Spleen (tissue), 11 donors: ENCODE measurements around the gene SWI5. TPM values are rescaled to one million over a fixed set of nuclear protein-coding genes. Genes with fewer than 3 reads are reported as not detected.

Source experiments
- DNase-seq: peaks from one replicate; pipeline ENCODE4 v3.0.0-alpha.2; 2020
- H3K27ac ChIP-seq, 8 donors: fragments of 200-600 bp; sonication (generic) in 7 of 8; 1 replicate in 4 of 8; 2 replicates in 4 of 8; pipeline versions ENCODE4 v1.5.0 to v1.8.0; 2016 to 2021; ENCODE audit warnings: inconsistent platforms in 4 of 8, mild to moderate bottlenecking in 4 of 8, moderate library complexity in 1 of 8
- H3K27me3 ChIP-seq, 7 donors: fragments of 200-600 bp; sonication (generic) in 6 of 7; replicated peaks in 1 of 7; 1 replicate in 4 of 7; 2 replicates in 3 of 7; pipeline versions ENCODE4 v1.5.0 to v1.8.0; 2016 to 2021; ENCODE audit warnings: inconsistent platforms in 3 of 7, mild to moderate bottlenecking in 1 of 7
- H3K36me3 ChIP-seq, 6 donors: fragments of 200-600 bp; sonication (generic) in 5 of 6; 1 replicate in 4 of 6; 2 replicates in 2 of 6; pipeline versions ENCODE4 v1.5.0 to v1.8.0; 2016 to 2021; ENCODE audit warnings: inconsistent platforms in 2 of 6
- H3K4me1 ChIP-seq, 6 donors: fragments of 200-600 bp; sonication (generic) in 5 of 6; 1 replicate in 3 of 6; 2 replicates in 3 of 6; pipeline versions ENCODE4 v1.5.0 to v1.8.0; 2016 to 2021; ENCODE audit warnings: inconsistent platforms in 3 of 6
- H3K4me3 ChIP-seq, 8 donors: fragments of 200-600 bp; sonication (generic) in 7 of 8; 1 replicate in 4 of 8; 2 replicates in 4 of 8; pipeline versions ENCODE4 v1.5.0 to v1.8.0; 2016 to 2021; ENCODE audit warnings: inconsistent platforms in 4 of 8, mild to moderate bottlenecking in 4 of 8, moderate library complexity in 2 of 8
- H3K9me3 ChIP-seq, 8 donors: fragments of 200-600 bp; sonication (generic) in 7 of 8; 1 replicate in 4 of 8; 2 replicates in 4 of 8; pipeline versions ENCODE4 v1.5.0 to v1.8.0; 2016 to 2021; ENCODE audit warnings: inconsistent platforms in 4 of 8
- POLR2A ChIP-seq, 3 donors: fragments of 450-650 bp; IDR thresholded peaks; one replicate each; pipeline ENCODE4 v1.5.1; 2017; ENCODE audit warnings: antibody characterized with exemption in 3 of 3, mild to moderate bottlenecking in 1 of 3
- POLR2AphosphoS5 ChIP-seq, 3 donors: sonication (generic); formaldehyde crosslinking; IDR thresholded peaks; one replicate each; pipeline ENCODE4 v1.5.1; 2017; ENCODE audit warnings: antibody characterized with exemption in 3 of 3
- WGBS, 5 donors: extraction: QIAGEN DNeasy Blood & Tissue Kit in 3 of 5; methylation state at CpG; one replicate each; pipeline versions ENCODE4 v1.1.5 to v1.1.7; 2013 to 2018; 5-methylcytosine and 5-hydroxymethylcytosine counted together
- intact Hi-C: fragments of 100-400 bp; cut with DNase I; formaldehyde crosslinking; loops from one replicate; pipeline ENCODE4 v1.15.0; 2023; ENCODE audit warnings: low total_unique reads
- polyA plus RNA-seq, 3 donors: library from polyadenylated mRNA; stranded (reverse); fragments of 200-250 nt; gene quantifications; one replicate each; pipeline ENCODE4 v1.2.1, GENCODE V29; 2013
- total RNA-seq, 7 donors: library from RNA; depleted of rRNA in 3 of 7; stranded (reverse); fragments of >200 nt in 3 of 7; fragmentation: NEBNext Ultra II Directional in 4 of 7; extraction: Animal tissue kit (Norgen Biotek cat#: 25700) in 4 of 7; gene quantifications; one replicate each; pipeline versions ENCODE4 v1.1.0 to v1.2.1, GENCODE V29; 2016 to 2021
- TF ChIP-seq, protein P1 (sequence below), 11 experiments: fragments of 200-600 bp in 7 of 11; fragments of 450-650 bp in 4 of 11; sonication (generic) in 4 of 11; IDR thresholded peaks in 8 of 11; conservative IDR thresholded peaks in 3 of 11; 1 replicate in 7 of 11; 2 replicates in 4 of 11; pipeline versions ENCODE4 v1.4.0 to v1.8.0; 2016 to 2021; ENCODE audit warnings: antibody characterized with exemption in 11 of 11, inconsistent platforms in 4 of 11, mild to moderate bottlenecking in 1 of 11
- donor health status: healthy with polysubstance abuse.
- donor health status: DM: no; HTN: no; CAD: no; lungs with moderate emphysema.
- donor health status: DM: no; HTN: no; CAD: no.
- donor health status: Bipolar disorder and iron deficiency.
- donor health status: healthy.
- donor health status: DM: no; HTN: no; CAD: no.
- donor health status: DM: yes; HTN: yes; CAD: no.

The SWI5 gene
- total and polyA plus RNA-seq, 10 donors = 8.4 to 23.4 (median 15.3) TPM

DNA sequence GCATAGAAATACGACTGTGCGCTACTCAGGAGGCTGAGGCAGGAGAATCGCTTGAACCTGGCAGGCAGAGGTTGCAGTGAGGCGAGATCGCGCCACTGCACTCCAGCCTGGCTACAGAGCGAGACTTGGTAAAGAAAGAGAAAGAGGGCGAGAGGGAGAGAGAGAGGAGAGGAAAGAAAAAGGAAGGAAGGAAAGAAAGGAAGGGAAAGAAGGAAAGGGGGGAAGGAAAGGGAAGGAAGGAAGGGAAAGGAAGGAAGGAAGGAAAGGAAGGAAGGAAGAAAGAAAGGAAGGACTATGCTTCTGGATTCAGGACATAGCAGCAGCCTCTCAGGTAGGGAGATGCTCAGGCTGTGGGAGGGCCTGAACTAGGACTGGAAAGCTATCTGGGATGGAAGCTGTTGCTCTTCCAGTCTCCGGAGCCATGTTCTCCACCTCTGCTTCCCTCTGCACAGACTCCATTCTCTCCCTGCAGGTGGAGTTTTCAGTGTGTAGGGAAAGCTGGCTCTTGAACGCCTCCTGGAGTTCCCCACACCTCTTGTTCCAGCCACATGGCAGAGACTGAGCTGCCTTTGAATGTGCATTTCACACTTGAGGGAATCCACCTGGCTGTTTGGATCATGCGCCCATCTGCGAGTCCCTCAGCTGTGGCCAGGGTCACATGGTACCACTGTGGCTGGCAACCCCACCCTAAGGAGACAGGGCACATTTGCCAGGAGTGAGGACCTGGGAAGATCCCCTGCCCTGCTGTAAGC, 9.1 kb downstream of the SWI5 start:
- no peak overlapping the region for H3K27ac ChIP-seq
- no peak for DNase-seq
- intact Hi-C loops = no loop called here
- WGBS, 5 donors = 90 to 96% (median 93%) methylated on average over 10 to 12 of the region's 12 CpGs
- no peak overlapping the region for H3K4me3 ChIP-seq
- H3K4me1 ChIP-seq = peaks cover 0 to 6% (median 2%) of the 10 kb centered on the region in 6 donors
- no peaks in the 10 kb centered on the region for H3K27me3 ChIP-seq
- no peak for TF ChIP-seq POLR2AphosphoS5 (IDR thresholded peaks at IDR 0.05)
- TF ChIP-seq POLR2A (IDR thresholded peaks at IDR 0.05) = no peak
- TF ChIP-seq, protein P1, sequence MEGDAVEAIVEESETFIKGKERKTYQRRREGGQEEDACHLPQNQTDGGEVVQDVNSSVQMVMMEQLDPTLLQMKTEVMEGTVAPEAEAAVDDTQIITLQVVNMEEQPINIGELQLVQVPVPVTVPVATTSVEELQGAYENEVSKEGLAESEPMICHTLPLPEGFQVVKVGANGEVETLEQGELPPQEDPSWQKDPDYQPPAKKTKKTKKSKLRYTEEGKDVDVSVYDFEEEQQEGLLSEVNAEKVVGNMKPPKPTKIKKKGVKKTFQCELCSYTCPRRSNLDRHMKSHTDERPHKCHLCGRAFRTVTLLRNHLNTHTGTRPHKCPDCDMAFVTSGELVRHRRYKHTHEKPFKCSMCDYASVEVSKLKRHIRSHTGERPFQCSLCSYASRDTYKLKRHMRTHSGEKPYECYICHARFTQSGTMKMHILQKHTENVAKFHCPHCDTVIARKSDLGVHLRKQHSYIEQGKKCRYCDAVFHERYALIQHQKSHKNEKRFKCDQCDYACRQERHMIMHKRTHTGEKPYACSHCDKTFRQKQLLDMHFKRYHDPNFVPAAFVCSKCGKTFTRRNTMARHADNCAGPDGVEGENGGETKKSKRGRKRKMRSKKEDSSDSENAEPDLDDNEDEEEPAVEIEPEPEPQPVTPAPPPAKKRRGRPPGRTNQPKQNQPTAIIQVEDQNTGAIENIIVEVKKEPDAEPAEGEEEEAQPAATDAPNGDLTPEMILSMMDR (IDR thresholded peaks at IDR 0.05 in 8 of 11, conservative IDR thresholded peaks at IDR 0.05 in 3 of 11) = no peak
- H3K9me3 ChIP-seq = no peaks in the 10 kb centered on the region
- peaks cover 0 to 54% (median 24%) of the 10 kb centered on the region in 6 donors for H3K36me3 ChIP-seq

DNA sequence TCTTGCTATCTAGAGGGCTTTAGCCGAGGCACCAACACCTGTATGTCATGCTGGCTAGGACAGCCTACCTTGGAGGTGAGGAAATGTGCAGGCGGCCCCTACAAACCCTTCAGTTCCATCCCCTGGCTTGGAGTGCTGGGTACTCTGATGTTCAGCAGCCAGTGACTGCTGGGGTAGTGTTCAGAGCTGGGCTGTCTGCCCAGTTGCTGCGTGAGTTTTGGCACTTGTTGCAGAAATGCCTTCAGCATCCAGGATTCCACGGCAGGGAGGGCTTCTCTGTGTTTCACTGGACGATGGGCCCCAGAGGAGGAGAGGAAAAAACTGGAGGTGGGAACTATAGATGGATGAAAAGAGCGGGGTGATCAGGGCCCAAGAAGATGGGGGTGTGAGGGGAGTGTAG, 10.4 kb downstream of the SWI5 start:
- Histone ChIP-seq H3K27ac (no peak overlapping the region), H3K36me3 (peaks cover 0 to 56% (median 24%) of the 10 kb centered on the region in 6 donors), H3K9me3 (no peaks in the 10 kb centered on the region), H3K4me1 (peaks cover 0 to 4% (median 0%) of the 10 kb centered on the region in 6 donors), H3K4me3 (no peak overlapping the region), H3K27me3 (no peaks in the 10 kb centered on the region)
- TF ChIP-seq POLR2AphosphoS5 (IDR thresholded peaks at IDR 0.05) = no peak
- TF ChIP-seq, protein P1 (IDR thresholded peaks at IDR 0.05 in 8 of 11, conservative IDR thresholded peaks at IDR 0.05 in 3 of 11) = no peak
- no peak for TF ChIP-seq POLR2A (IDR thresholded peaks at IDR 0.05)
- 84 to 93% (median 91%) methylated on average over 6 of the region's 6 CpGs for WGBS, 5 donors
- no peak for DNase-seq
- intact Hi-C loops = no loop called here

DNA sequence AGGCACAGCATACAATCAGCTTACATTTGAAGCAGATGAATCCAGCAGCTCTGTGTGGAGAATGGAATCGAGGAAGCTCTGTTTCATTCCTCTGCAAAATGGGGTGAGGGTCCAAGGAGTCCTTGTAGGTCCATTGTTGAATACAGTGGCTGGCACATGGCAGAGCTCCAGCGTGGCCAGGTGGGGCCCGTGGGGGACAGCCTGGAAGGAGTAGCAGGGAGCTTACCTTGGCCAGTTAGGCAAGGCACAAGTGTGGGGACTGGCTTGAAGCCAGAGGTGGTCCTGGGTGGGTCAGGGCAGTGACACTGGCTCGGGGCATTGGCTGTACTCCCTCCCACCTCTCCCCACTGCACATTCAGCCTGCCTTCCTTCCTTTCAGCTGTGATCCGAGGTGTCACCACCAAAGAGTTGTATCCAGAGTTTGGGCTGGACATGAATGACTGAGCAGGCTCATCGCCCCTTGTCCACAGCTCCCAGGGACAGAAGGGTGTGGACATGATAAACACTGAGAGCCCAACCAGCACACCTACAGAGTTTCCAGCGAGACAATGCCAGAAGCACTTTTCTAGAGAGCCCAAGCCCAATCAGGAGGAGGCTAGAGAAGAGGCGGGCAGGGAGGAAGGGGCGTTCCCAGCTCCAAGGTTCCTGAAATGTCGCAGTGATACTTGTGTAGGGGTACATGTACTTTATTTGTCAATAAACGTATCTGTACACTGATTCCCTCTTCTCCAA, 12.4 kb downstream of the SWI5 start:
- intact Hi-C loops = no loop called here
- peak overlapping the region in 1 of 8 donors; percentile 9 for H3K27ac ChIP-seq
- peaks cover 0 to 56% (median 24%) of the 10 kb centered on the region in 6 donors for H3K36me3 ChIP-seq
- no peak overlapping the region for H3K4me3 ChIP-seq
- H3K4me1 ChIP-seq = peaks cover 0 to 4% (median 0%) of the 10 kb centered on the region in 6 donors
- H3K9me3 ChIP-seq = no peaks in the 10 kb centered on the region
- TF ChIP-seq POLR2AphosphoS5 (IDR thresholded peaks at IDR 0.05) (no peak), POLR2A (IDR thresholded peaks at IDR 0.05) (no peak)
- TF ChIP-seq, protein P1 (IDR thresholded peaks at IDR 0.05 in 8 of 11, conservative IDR thresholded peaks at IDR 0.05 in 3 of 11) = no peak
- H3K27me3 ChIP-seq = no peaks in the 10 kb centered on the region
- 78 to 95% (median 83%) methylated on average over 9 to 11 of the region's 11 CpGs for WGBS, 5 donors
- DNase-seq = no peak

DNA sequence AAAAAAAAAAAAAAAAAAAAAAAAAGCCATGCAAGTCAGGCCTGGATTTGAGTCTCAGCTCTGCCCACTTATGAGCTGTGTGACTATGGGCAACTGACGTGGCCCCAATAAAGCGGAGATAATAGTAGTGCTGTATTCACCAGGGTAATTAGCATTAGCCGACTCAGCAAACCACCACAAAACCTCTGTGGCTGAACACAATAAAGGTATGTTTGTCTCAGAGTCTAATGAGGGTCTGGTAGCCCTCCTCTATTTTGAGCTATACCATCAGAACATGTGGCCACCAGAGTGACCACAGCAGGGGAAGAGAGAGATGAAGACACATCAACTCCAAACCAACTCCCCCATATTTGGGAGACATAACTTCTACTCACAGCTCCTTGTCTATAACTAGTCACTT, 15.9 kb downstream of the SWI5 start:
- intact Hi-C loops = no loop called here

More for the DNA sequence above, 15.9 kb downstream of the SWI5 start:
- Histone ChIP-seq H3K9me3 (no peaks in the 10 kb centered on the region), H3K27ac (no peak overlapping the region), H3K4me1 (peaks cover 0 to 9% (median 1%) of the 10 kb centered on the region in 6 donors), H3K36me3 (peaks cover 0 to 32% (median 9%) of the 10 kb centered on the region in 6 donors), H3K27me3 (no peaks in the 10 kb centered on the region), H3K4me3 (no peak overlapping the region)
- DNase-seq = no peak
- TF ChIP-seq, protein P1 (IDR thresholded peaks at IDR 0.05 in 8 of 11, conservative IDR thresholded peaks at IDR 0.05 in 3 of 11) = no peak
- no peak for TF ChIP-seq POLR2A (IDR thresholded peaks at IDR 0.05)
- no peak for TF ChIP-seq POLR2AphosphoS5 (IDR thresholded peaks at IDR 0.05)
- 81 to 96% (median 90%) methylated on average over 3 of the region's 3 CpGs for WGBS, 5 donors
